Measurements from ENCODE around the gene MDM2. TPM values are rescaled to one million over a fixed set of nuclear protein-coding genes. Genes with fewer than 3 reads are reported as not detected.

The MDM2 gene
- total RNA-seq, 3 donors from 2014 or later, result 69.4 to 73.3 (median 71.8) TPM

DNA sequence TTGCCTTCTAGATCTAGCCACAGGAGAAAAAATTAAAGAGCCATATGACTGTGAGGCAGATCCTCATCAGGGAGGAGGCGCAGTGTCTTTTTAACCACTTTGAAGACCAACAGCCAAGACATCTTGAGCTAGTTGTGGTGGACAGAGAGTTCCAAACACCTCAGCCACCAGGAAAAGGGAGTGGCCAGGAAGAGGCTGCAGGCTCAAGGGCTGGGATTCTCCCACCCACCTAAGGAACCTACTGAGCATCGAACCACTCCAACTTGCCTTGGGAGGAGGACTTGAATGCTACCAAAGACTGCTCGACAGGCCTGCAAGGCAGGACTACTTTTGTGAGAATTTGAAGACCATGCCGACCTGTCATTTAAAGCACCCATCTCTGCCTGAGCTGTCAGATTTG is 14.5 kb upstream of the MDM2 start:
- TF ChIP-seq POLR2A (IDR thresholded peaks at IDR 0.05), result no peak
- TF ChIP-seq, protein P1, sequence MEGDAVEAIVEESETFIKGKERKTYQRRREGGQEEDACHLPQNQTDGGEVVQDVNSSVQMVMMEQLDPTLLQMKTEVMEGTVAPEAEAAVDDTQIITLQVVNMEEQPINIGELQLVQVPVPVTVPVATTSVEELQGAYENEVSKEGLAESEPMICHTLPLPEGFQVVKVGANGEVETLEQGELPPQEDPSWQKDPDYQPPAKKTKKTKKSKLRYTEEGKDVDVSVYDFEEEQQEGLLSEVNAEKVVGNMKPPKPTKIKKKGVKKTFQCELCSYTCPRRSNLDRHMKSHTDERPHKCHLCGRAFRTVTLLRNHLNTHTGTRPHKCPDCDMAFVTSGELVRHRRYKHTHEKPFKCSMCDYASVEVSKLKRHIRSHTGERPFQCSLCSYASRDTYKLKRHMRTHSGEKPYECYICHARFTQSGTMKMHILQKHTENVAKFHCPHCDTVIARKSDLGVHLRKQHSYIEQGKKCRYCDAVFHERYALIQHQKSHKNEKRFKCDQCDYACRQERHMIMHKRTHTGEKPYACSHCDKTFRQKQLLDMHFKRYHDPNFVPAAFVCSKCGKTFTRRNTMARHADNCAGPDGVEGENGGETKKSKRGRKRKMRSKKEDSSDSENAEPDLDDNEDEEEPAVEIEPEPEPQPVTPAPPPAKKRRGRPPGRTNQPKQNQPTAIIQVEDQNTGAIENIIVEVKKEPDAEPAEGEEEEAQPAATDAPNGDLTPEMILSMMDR (IDR thresholded peaks at IDR 0.05), result no peak
- TF ChIP-seq POLR2AphosphoS5 (IDR thresholded peaks at IDR 0.05), result no peak
- Histone ChIP-seq H3K27ac (peak overlapping the region in 1 of 2 donors; percentile 40), H3K36me3 (no peaks in the 10 kb centered on the region), H3K27me3 (no peaks in the 10 kb centered on the region), H3K4me3 (no peak overlapping the region), H3K9me3 (no peaks in the 10 kb centered on the region), H3K4me1 (no peaks in the 10 kb centered on the region)
- intact Hi-C loops (cut with DNase I; ENCODE audit: low total_unique reads), result loop anchor here (10.0 kb wide), 1 partner anchor 1809 kb away; no protein-coding TSS in a partner anchor
- DNase-seq (ENCODE audit: low spot score in 2 of 2), result no peak

DNA sequence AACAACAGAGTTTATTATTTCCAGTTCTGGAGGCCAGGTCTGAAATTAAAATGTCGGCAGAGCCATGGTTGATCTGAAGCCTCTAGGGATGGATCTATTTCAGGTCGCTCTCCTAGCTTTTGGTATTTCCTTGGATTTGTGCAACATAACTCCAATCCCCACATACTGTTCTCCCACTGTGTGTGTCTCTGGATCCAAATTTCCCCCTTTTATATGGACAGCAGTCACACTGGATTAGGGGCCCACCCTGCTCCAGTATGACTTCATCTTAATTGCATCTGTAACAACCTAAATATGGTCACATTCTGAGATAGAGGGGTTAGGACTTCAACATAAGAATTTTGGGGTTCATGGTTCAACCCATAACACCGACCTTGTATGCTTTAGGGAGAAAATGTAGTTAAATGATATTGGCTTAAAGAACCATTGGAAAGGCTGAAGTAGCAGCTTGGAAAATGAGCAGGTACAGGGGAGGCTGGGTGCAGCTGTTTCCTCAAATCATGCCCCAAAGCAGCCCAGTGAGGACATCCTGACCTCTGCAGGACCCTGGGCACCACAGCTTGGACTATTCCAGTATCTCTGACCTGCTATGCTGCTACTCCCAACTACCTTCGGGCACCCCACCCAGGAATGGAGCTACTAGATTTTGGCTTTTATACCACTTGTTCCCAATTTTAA is 13.9 kb upstream of the MDM2 start:
- intact Hi-C loops (cut with DNase I; ENCODE audit: low total_unique reads), result loop anchor here (10.0 kb wide), 1 partner anchor 1809 kb away; no protein-coding TSS in a partner anchor
- no peaks in the 10 kb centered on the region for H3K9me3 ChIP-seq
- DNase-seq (ENCODE audit: low spot score in 2 of 2), result no peak
- H3K27ac ChIP-seq, result peak overlapping the region in 1 of 2 donors; percentile 40
- no peaks in the 10 kb centered on the region for H3K4me1 ChIP-seq
- no peaks in the 10 kb centered on the region for H3K27me3 ChIP-seq
- no peak overlapping the region for H3K4me3 ChIP-seq
- no peaks in the 10 kb centered on the region for H3K36me3 ChIP-seq
- TF ChIP-seq POLR2AphosphoS5 (IDR thresholded peaks at IDR 0.05), result no peak
- TF ChIP-seq POLR2A (IDR thresholded peaks at IDR 0.05), result no peak
- TF ChIP-seq, protein P1 (IDR thresholded peaks at IDR 0.05), result no peak

DNA sequence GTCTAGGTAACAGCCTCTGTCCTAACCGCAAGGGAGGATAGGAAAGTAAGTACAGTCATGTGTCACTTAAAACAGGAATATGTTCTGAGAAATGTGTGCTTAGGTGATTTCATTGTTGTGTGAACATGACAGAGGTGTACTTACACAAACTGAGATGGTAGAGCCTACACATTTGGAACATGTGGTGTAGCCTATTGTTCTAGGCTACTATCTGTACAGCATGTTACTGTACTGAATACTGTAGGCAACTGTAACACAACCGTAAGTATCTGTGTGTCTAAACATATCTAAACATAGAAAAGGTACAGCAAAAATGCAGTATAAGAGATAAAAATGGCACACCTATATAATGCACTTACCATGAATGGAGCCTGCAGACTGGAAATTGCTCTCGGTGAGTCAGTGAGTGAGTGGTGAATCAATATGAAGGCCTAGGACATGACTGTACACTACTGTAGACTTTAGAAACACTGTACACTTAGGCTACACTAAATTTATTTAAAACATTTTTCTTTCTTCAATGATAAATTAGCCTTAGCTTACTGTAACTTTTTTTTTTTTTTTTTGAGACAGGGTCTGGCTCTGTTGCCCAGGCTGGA is 13.2 kb upstream of the MDM2 start:
- H3K36me3 ChIP-seq, result no peaks in the 10 kb centered on the region
- DNase-seq (ENCODE audit: low spot score in 2 of 2), result no peak
- no peak for TF ChIP-seq POLR2A (IDR thresholded peaks at IDR 0.05)
- TF ChIP-seq POLR2AphosphoS5 (IDR thresholded peaks at IDR 0.05), result no peak
- TF ChIP-seq, protein P1 (IDR thresholded peaks at IDR 0.05), result no peak
- intact Hi-C loops (cut with DNase I; ENCODE audit: low total_unique reads), result loop anchor here (10.0 kb wide), 1 partner anchor 1810 kb away; no protein-coding TSS in a partner anchor
- no peaks in the 10 kb centered on the region for H3K4me1 ChIP-seq
- no peak overlapping the region for H3K27ac ChIP-seq
- H3K9me3 ChIP-seq, result no peaks in the 10 kb centered on the region
- no peaks in the 10 kb centered on the region for H3K27me3 ChIP-seq
- H3K4me3 ChIP-seq, result no peak overlapping the region

DNA sequence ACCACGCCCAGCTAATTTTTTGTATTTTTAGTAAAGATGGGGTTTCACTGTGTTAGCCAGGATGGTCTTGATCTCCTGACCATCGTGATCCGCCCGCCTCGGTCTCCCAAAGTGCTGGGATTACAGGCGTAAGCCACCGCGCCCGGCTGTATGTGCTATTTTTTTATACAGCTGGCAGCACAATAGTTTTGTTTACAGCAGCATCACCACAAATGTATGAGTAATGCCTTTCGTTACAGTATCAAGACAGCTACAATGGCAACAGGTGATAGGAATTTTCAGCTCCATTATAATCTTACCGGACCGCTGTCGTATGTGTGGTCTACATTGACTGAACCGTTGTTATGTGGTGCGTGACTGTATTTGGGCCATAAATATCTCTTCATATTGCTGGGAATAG is 11.6 kb upstream of the MDM2 start:
- no peaks in the 10 kb centered on the region for H3K27me3 ChIP-seq
- H3K4me3 ChIP-seq, result no peak overlapping the region
- intact Hi-C loops (cut with DNase I; ENCODE audit: low total_unique reads), result loop anchor here (10.0 kb wide), 1 partner anchor 1812 kb away; no protein-coding TSS in a partner anchor
- DNase-seq (ENCODE audit: low spot score in 2 of 2), result no peak
- no peaks in the 10 kb centered on the region for H3K9me3 ChIP-seq
- TF ChIP-seq, protein P1 (IDR thresholded peaks at IDR 0.05), result no peak
- TF ChIP-seq POLR2A (IDR thresholded peaks at IDR 0.05) (no peak), POLR2AphosphoS5 (IDR thresholded peaks at IDR 0.05) (no peak)
- H3K36me3 ChIP-seq, result no peaks in the 10 kb centered on the region
- H3K27ac ChIP-seq, result no peak overlapping the region
- no peaks in the 10 kb centered on the region for H3K4me1 ChIP-seq

DNA sequence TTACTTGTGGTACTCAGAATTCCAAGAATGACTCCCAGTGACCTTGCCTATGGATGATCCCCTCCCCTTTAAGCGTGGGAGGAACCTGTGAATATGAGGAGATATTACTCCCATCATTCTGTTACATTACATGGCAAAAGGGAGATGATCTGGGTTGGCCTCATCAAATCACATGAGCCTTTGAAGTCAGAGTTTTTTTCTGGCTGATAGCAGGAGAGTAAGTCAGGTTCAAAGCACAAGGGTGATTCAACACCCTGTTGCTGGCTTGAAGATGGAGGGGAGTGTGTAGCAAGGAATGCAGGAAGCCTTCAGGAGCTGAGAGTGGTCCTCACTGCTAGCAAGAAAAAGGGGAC is 9.1 kb upstream of the MDM2 start:
- TF ChIP-seq POLR2AphosphoS5 (IDR thresholded peaks at IDR 0.05), result no peak
- TF ChIP-seq POLR2A (IDR thresholded peaks at IDR 0.05), result no peak
- TF ChIP-seq, protein P1 (IDR thresholded peaks at IDR 0.05), result no peak
- DNase-seq (ENCODE audit: low spot score in 2 of 2), result no peak
- no peak overlapping the region for H3K4me3 ChIP-seq
- H3K9me3 ChIP-seq, result no peaks in the 10 kb centered on the region
- no peaks in the 10 kb centered on the region for H3K36me3 ChIP-seq
- no peak overlapping the region for H3K27ac ChIP-seq
- H3K4me1 ChIP-seq, result no peaks in the 10 kb centered on the region
- intact Hi-C loops (cut with DNase I; ENCODE audit: low total_unique reads), result loop anchor here (10.0 kb wide), 1 partner anchor 1814 kb away; no protein-coding TSS in a partner anchor
- H3K27me3 ChIP-seq, result no peaks in the 10 kb centered on the region

Data from breast epithelium (tissue), 4 donors.